ENCODE results near the gene FAM89A.
"Not testable (repeated sequence)": the region's sequence is repeated elsewhere in the genome, so short reads cannot be mapped to it uniquely, and the experiment has no call there.

The FAM89A gene

DNA sequence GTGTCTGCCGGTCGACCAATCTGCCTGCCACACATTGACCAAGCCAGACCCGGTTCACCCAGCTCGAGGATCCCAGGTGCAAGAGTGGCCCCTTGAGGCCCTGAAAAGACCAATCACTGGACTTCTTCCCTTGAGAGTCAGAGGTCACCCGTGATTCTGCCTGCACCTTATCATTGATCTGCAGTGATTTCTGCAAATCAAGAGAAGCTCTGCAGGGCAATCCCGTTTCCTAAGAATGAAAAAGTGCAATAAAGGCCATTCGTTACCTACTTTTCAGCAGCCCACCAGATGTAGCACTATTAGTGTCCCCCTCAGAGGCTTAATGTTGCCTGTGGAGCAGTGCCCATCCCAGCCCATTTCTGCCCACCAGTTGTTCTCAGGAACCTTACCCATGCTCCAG lies 17.5 kb downstream of the FAM89A start:
- not testable (repeated sequence) for H3K9me3 ChIP-seq (replicated peaks in 1 of 2; ENCODE audit: control insufficient read depth in 2 of 2, insufficient read depth in 1 of 2, low read depth in 1 of 2, low read length in 2 of 2); H2AFZ ChIP-seq (ENCODE audit: low read length); H3K14ac ChIP-seq (ENCODE audit: low read length); H2AK5ac ChIP-seq (ENCODE audit: low read depth, low read length); H3K4ac ChIP-seq (ENCODE audit: low read length); H3K9ac ChIP-seq (ENCODE audit: low read depth, low read length, poor library complexity); DNase-seq (ENCODE audit: low spot score); H3K27me3 ChIP-seq (ENCODE audit: control insufficient read depth in 3 of 3, insufficient read depth in 3 of 3, low read depth in 1 of 3, low read length in 3 of 3); H3K79me1 ChIP-seq (ENCODE audit: low read depth, low read length); H3K23ac ChIP-seq (ENCODE audit: low read depth, low read length, poor library complexity); H4K8ac ChIP-seq (ENCODE audit: low read depth, low read length); H3K4me2 ChIP-seq (ENCODE audit: insufficient read depth, low read length, poor library complexity, severe bottlenecking); H2BK5ac ChIP-seq (ENCODE audit: low read length); H2BK15ac ChIP-seq (ENCODE audit: low read length); H3K18ac ChIP-seq (ENCODE audit: low read length); H2BK12ac ChIP-seq (ENCODE audit: low read length); H4K91ac ChIP-seq (ENCODE audit: low read depth, low read length, poor library complexity); H3K4me3 ChIP-seq (ENCODE audit: low read length in 2 of 2); H3K27ac ChIP-seq (replicated peaks; ENCODE audit: low read length); H2BK120ac ChIP-seq (ENCODE audit: low read depth, low read length); H3K4me1 ChIP-seq (ENCODE audit: control insufficient read depth in 2 of 2, insufficient read depth in 1 of 2, low read depth in 1 of 2, low read length in 2 of 2)
- peaks cover 2 to 22% of the 10 kb centered on the region in 2 donors for H3K36me3 ChIP-seq (replicated peaks in 1 of 2; ENCODE audit: control insufficient read depth in 2 of 2, insufficient read depth in 2 of 2, low read length in 2 of 2)
- WGBS, 2 donors (ENCODE audit: extremely low coverage in 2 of 2, insufficient read length in 2 of 2, insufficient replicate concordance in 1 of 2), result no CpG with 5 or more reads among the region's 7 CpGs

DNA sequence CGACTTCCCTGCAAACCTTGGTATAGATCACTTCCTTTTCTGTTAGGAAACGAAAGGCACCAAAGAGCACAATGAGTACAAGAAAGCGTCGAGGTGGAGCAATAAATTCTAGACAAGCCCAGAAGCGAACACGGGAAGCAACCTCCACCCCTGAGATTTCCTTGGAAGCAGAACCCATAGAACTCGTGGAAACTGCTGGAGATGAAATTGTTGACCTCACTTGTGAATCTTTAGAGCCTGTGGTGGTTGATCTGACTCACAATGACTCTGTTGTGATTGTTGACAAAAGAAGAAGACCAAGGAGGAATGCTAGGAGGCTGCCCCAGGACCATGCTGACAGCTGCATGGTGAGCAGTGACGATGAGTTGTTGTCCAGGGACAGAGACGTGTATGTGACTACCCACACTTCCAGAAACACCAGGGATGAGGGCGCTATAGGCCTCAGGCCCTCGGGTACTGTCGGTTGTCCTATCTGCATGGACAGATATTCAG lies 18.5 kb downstream of the FAM89A start:
- Histone ChIP-seq H3K36me3 (replicated peaks in 1 of 2; ENCODE audit: control insufficient read depth in 2 of 2, insufficient read depth in 2 of 2, low read length in 2 of 2) (peaks cover 2 to 28% of the 10 kb centered on the region in 2 donors), H3K23ac (ENCODE audit: low read depth, low read length, poor library complexity) (no peak overlapping the region), H4K8ac (ENCODE audit: low read depth, low read length) (no peak overlapping the region), H4K91ac (ENCODE audit: low read depth, low read length, poor library complexity) (no peak overlapping the region), H3K4me1 (ENCODE audit: control insufficient read depth in 2 of 2, insufficient read depth in 1 of 2, low read depth in 1 of 2, low read length in 2 of 2) (no peaks in the 10 kb centered on the region), H2AK5ac (ENCODE audit: low read depth, low read length) (no peak overlapping the region), H2BK120ac (ENCODE audit: low read depth, low read length) (no peak overlapping the region), H3K79me1 (ENCODE audit: low read depth, low read length) (peaks cover 2% of the 10 kb centered on the region), H3K18ac (ENCODE audit: low read length) (no peak overlapping the region), H2BK5ac (ENCODE audit: low read length) (no peak overlapping the region), H3K4me3 (ENCODE audit: low read length in 2 of 2) (no peak overlapping the region), H2BK12ac (ENCODE audit: low read length) (no peak overlapping the region), H3K27ac (replicated peaks; ENCODE audit: low read length) (no peak overlapping the region), H3K9ac (ENCODE audit: low read depth, low read length, poor library complexity) (no peak overlapping the region), H3K4ac (ENCODE audit: low read length) (no peak overlapping the region), H2BK15ac (ENCODE audit: low read length) (no peak overlapping the region), H3K27me3 (ENCODE audit: control insufficient read depth in 3 of 3, insufficient read depth in 3 of 3, low read depth in 1 of 3, low read length in 3 of 3) (no peaks in the 10 kb centered on the region), H2AFZ (ENCODE audit: low read length) (no peak overlapping the region), H3K4me2 (ENCODE audit: insufficient read depth, low read length, poor library complexity, severe bottlenecking) (no peak overlapping the region), H3K9me3 (replicated peaks in 1 of 2; ENCODE audit: control insufficient read depth in 2 of 2, insufficient read depth in 1 of 2, low read depth in 1 of 2, low read length in 2 of 2) (no peaks in the 10 kb centered on the region), H3K14ac (ENCODE audit: low read length) (no peak overlapping the region)
- no CpG with 5 or more reads among the region's 12 CpGs for WGBS, 2 donors (ENCODE audit: extremely low coverage in 2 of 2, insufficient read length in 2 of 2, insufficient replicate concordance in 1 of 2)
- no peak for DNase-seq (ENCODE audit: low spot score)

DNA sequence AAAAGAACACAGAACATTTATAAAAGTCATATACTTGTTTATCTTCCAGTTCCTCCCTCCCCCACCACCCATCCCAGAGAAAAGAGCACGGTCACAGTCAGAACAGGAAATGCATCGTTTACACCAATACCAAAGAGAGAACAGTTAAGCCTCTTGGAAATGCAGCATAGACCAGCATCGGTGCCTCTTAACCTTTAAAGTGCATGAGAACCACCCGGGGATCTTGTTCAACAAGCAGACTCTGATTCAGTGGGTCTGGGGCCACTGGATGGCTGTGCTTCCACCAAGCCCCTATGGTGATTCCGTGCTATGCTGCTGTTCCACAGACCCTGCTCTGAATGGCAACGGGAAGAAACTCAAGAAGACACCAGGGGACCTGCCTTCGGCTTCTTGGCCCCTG lies 19.2 kb downstream of the FAM89A start:
- WGBS, 2 donors (ENCODE audit: extremely low coverage in 2 of 2, insufficient read length in 2 of 2, insufficient replicate concordance in 1 of 2), result no CpG with 5 or more reads among the region's 7 CpGs
- H3K79me1 ChIP-seq (ENCODE audit: low read depth, low read length), result peaks cover 2% of the 10 kb centered on the region
- no peak overlapping the region for H3K23ac ChIP-seq (ENCODE audit: low read depth, low read length, poor library complexity)
- no peak overlapping the region for H3K14ac ChIP-seq (ENCODE audit: low read length)
- no peaks in the 10 kb centered on the region for H3K27me3 ChIP-seq (ENCODE audit: control insufficient read depth in 3 of 3, insufficient read depth in 3 of 3, low read depth in 1 of 3, low read length in 3 of 3)
- H4K91ac ChIP-seq (ENCODE audit: low read depth, low read length, poor library complexity), result no peak overlapping the region
- no peak overlapping the region for H2BK12ac ChIP-seq (ENCODE audit: low read length)
- H3K27ac ChIP-seq (replicated peaks; ENCODE audit: low read length), result no peak overlapping the region
- H3K36me3 ChIP-seq (replicated peaks in 1 of 2; ENCODE audit: control insufficient read depth in 2 of 2, insufficient read depth in 2 of 2, low read length in 2 of 2), result peaks cover 2 to 28% of the 10 kb centered on the region in 2 donors
- no peak overlapping the region for H2BK120ac ChIP-seq (ENCODE audit: low read depth, low read length)
- H2AFZ ChIP-seq (ENCODE audit: low read length), result no peak overlapping the region
- no peak overlapping the region for H2AK5ac ChIP-seq (ENCODE audit: low read depth, low read length)
- no peak overlapping the region for H3K4me2 ChIP-seq (ENCODE audit: insufficient read depth, low read length, poor library complexity, severe bottlenecking)
- no peak overlapping the region for H2BK15ac ChIP-seq (ENCODE audit: low read length)
- no peaks in the 10 kb centered on the region for H3K9me3 ChIP-seq (replicated peaks in 1 of 2; ENCODE audit: control insufficient read depth in 2 of 2, insufficient read depth in 1 of 2, low read depth in 1 of 2, low read length in 2 of 2)
- DNase-seq (ENCODE audit: low spot score), result no peak
- H3K4ac ChIP-seq (ENCODE audit: low read length), result no peak overlapping the region
- H3K9ac ChIP-seq (ENCODE audit: low read depth, low read length, poor library complexity), result no peak overlapping the region
- H3K18ac ChIP-seq (ENCODE audit: low read length), result no peak overlapping the region
- H4K8ac ChIP-seq (ENCODE audit: low read depth, low read length), result no peak overlapping the region
- H2BK5ac ChIP-seq (ENCODE audit: low read length), result no peak overlapping the region
- H3K4me1 ChIP-seq (ENCODE audit: control insufficient read depth in 2 of 2, insufficient read depth in 1 of 2, low read depth in 1 of 2, low read length in 2 of 2), result no peaks in the 10 kb centered on the region
- H3K4me3 ChIP-seq (ENCODE audit: low read length in 2 of 2), result no peak overlapping the region

DNA sequence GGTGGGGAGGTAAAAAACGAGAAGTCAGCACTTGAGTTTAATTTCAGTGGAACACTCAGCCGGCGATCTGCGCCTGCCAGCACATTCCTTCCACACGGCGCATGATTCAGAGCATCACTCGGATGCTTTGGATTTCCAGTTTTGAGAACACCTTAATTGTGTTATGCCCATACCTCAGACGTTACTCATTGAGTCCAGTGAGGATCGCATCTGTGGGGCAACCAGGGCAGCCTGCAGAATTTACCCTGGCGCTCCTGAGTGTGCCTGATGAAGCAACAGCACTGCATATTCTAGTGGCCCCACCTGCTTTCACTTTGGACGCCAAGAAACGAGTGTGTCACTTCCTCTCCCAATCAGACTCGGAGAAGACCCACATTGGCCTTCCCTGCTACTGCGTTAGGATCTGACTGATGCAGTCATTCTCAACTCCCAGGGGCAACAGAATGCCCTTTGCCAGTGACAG lies 19.9 kb downstream of the FAM89A start:
- no peak overlapping the region for H2AK5ac ChIP-seq (ENCODE audit: low read depth, low read length)
- H3K4me3 ChIP-seq (ENCODE audit: low read length in 2 of 2), result no peak overlapping the region
- no peaks in the 10 kb centered on the region for H3K9me3 ChIP-seq (replicated peaks in 1 of 2; ENCODE audit: control insufficient read depth in 2 of 2, insufficient read depth in 1 of 2, low read depth in 1 of 2, low read length in 2 of 2)
- peaks cover 2% of the 10 kb centered on the region for H3K79me1 ChIP-seq (ENCODE audit: low read depth, low read length)
- no peak overlapping the region for H3K9ac ChIP-seq (ENCODE audit: low read depth, low read length, poor library complexity)
- no peak overlapping the region for H3K27ac ChIP-seq (replicated peaks; ENCODE audit: low read length)
- H3K36me3 ChIP-seq (replicated peaks in 1 of 2; ENCODE audit: control insufficient read depth in 2 of 2, insufficient read depth in 2 of 2, low read length in 2 of 2), result peaks cover 2 to 28% of the 10 kb centered on the region in 2 donors
- no peak overlapping the region for H2BK12ac ChIP-seq (ENCODE audit: low read length)
- H3K18ac ChIP-seq (ENCODE audit: low read length), result peak overlapping the region; percentile 9
- H4K91ac ChIP-seq (ENCODE audit: low read depth, low read length, poor library complexity), result no peak overlapping the region
- no peaks in the 10 kb centered on the region for H3K27me3 ChIP-seq (ENCODE audit: control insufficient read depth in 3 of 3, insufficient read depth in 3 of 3, low read depth in 1 of 3, low read length in 3 of 3)
- no peak overlapping the region for H4K8ac ChIP-seq (ENCODE audit: low read depth, low read length)
- H3K14ac ChIP-seq (ENCODE audit: low read length), result no peak overlapping the region
- no peak overlapping the region for H2AFZ ChIP-seq (ENCODE audit: low read length)
- no peak overlapping the region for H2BK15ac ChIP-seq (ENCODE audit: low read length)
- H3K4ac ChIP-seq (ENCODE audit: low read length), result peak overlapping the region; percentile 42
- H2BK120ac ChIP-seq (ENCODE audit: low read depth, low read length), result no peak overlapping the region
- no peak for DNase-seq (ENCODE audit: low spot score)
- no peak overlapping the region for H3K23ac ChIP-seq (ENCODE audit: low read depth, low read length, poor library complexity)
- no CpG with 5 or more reads among the region's 14 CpGs for WGBS, 2 donors (ENCODE audit: extremely low coverage in 2 of 2, insufficient read length in 2 of 2, insufficient replicate concordance in 1 of 2)
- H3K4me2 ChIP-seq (ENCODE audit: insufficient read depth, low read length, poor library complexity, severe bottlenecking), result no peak overlapping the region
- no peaks in the 10 kb centered on the region for H3K4me1 ChIP-seq (ENCODE audit: control insufficient read depth in 2 of 2, insufficient read depth in 1 of 2, low read depth in 1 of 2, low read length in 2 of 2)
- H2BK5ac ChIP-seq (ENCODE audit: low read length), result peak overlapping the region; percentile 46

Measured in neuronal stem cell (in vitro differentiated cells).